A375 (cell line): Measurements from ENCODE around the gene IL31RA. TPM values are rescaled to one million over a fixed set of nuclear protein-coding genes. Genes with fewer than 3 reads are reported as not detected.

Source experiments
- small RNA-seq: library from RNA; depleted of rRNA; stranded (forward); fragments of <200 nt; gene quantifications from one replicate; pipeline ENCODE3, GENCODE V24; 2014
- total RNA-seq: library from RNA; depleted of rRNA; stranded (reverse); fragments of >200 nt; shearing (Covaris generic); gene quantifications from 2 replicates; pipeline ENCODE4 v1.2.3, GENCODE V29; 2014; rRNA removed

Gene IL31RA
- 3.9 and 5.0 TPM in 2 replicates for total RNA-seq

GRCh38 chr5:55850839-55851674 lies at the start of gene IL31RA:
Gene IL31RA, plus strand, starts transcription at chr5:55851357. Its CDS starts 214 bp downstream, at chr5:55851571.

Small RNAs within 50 kb of the gene (small RNA-seq; reads per million reads assigned to genes)
- gene AC016596.1 = not detected

Other genes starting within 250 kb of the IL31RA start
- gene SLC38A9, start 139.0 kb upstream of the IL31RA start, total RNA-seq = 20.4 and 27.7 TPM in 2 replicates
- not detected in 2 replicates for gene DDX4, start 113.3 kb upstream of the IL31RA start, total RNA-seq
- 52.6 and 60.1 TPM in 2 replicates for gene IL6ST, start 143.6 kb downstream of the IL31RA start, total RNA-seq